ENCODE data around the gene LUZP1.

LUZP1 gene

DNA sequence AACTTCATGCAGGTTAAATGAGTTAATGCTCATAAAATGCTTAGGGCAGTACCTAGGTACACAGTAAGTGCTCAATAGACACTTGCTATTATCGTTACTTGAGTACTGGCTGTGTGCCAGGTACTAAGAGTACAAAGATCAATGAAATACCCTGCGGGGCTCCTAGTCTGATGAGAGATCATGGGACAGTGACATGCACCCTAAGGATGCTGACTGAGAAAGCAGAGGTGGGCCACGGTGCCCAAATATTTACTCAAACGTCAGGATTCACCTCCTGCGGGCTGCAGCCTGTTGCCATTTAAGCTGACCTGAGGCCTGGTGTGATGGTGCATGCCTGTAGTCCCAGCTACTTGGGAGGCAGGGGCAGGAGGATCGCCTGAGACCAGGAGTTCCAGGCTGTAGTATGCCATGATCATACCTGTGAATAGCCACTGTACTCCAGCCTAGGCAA, 19.8 kb upstream of the LUZP1 start:
- DNase-seq (ENCODE audit: low read depth) = no peak

- no peak for DNase-seq (ENCODE audit: low read depth)
Measured at GRCh38 chr1:23187637-23188036, 19.0 kb upstream of the LUZP1 start.

DNA sequence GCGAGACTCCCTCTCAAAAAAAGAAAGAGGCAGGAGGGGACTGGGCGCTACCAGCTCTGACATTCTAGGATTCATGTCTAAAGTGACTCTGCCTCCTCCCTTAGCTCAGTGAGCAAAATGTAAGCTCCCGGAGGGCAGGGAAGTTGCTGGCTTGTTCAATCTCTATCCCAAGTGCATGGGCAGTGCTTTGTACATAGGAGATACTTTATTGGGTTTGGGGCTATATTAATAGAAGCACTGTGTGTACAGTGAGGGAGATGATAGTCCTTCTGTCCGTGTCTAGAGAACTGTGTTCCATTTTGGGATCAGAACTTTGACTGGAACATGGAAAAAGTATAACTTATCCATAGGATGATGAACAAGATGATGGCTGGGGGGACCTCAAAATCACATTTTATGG, 16.7 kb upstream of the LUZP1 start:
- no peak for DNase-seq (ENCODE audit: low read depth)

DNA sequence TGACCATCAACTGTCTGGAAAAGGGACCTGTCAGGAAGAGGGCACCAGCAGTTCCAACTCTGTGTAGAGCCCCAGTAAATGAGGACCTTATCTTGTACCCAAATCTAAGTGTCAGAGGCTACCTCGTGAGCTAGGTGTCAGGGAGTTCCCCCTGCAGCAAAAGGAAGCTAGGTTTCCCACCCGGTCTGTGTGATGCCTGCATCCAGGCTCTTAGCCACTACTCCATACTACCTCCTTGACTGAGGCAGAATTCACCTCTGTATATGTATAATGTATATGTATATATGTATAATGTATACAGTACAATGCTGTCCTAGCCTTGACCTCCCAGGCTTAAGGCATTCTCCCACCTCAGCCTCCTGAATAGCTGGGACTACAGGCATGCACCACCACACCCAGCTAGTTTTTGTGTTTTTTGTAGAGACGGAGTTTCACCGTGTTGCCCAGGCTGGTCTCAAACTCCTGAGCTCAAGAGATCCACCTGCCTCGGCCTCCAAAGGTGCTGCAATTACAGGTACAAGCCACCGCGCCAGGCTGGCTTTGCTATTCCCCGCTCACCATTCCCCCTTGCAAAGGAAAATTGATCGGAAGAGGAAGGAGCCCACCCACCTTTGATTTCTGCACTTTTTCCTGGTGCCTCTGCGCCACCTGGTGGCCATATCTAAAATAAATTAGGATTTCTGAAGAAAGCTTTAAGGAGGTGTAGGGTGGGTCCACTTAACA, 15.7 kb upstream of the LUZP1 start:
- DNase-seq (ENCODE audit: low read depth) = no peak

- DNase-seq (ENCODE audit: low read depth) = no peak
Measured at GRCh38 chr1:23179862-23180261, 11.2 kb upstream of the LUZP1 start.

GRCh38 chr1:23178950-23179349, 10.3 kb upstream of the LUZP1 start:
- DNase-seq (ENCODE audit: low read depth) = no peak

DNA sequence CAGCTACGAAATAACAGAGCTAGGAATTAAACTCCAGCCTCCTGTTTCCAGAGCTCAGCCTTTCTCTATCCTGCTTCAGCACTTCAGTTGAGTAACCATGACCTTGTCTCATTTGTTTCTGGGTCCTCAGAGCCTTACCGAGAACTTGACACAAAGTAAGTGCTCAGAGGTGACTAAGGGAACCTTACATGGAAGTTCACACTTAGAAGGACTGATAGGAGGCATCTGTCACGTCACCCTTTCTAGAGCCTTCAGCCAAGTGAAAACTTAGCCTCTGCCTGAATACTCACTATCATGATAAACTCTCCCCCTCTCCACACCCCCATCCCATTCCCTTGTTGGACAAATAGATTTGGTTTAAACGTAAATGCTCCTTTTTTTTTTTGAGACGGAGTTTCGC, 9.8 kb upstream of the LUZP1 start:
- no peak for DNase-seq (ENCODE audit: low read depth)

DNA sequence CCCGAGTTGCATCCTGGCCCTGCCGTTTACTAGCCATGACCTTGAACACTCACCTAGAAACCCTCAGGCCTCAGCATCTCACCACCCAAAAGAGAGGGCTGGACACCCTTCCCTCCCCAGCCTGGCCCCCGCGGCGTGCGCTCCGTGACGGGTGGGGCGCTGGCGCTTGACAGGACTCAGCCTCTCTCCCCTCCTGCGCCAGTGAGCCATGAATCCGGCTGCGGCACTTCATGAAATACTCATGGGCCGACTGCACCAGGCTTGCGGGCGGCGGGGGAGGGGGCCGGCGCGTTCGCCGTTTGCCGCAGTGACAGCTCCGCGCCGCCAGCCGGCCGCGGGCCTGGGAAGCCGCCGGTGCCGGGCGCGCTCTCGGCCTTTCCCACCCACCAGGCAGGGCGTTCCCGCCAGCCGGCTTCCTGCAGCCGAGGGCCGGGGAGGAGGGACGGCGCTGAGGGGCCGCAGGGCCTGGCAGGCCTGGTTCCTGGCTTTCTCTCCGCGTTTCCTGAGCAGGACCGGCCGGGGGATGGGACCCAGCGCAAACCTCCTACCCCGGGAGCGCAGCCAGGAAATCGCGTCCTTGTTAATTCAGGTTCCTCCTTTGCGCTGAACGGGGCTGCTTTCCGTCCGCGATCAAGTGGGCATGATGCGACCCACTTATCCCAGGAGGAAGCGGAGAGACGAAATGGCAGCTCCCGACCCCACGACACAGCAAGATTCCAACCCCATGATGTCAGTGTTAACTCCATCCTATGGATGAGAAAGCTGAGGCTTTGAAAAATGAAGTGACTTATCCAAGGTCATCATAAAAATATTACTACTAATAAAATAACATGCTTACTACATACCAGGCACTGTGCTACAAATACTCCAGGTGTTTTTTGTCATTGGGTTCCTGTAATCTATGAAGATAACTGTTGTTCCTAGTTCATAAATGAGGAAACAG, 9.1 kb upstream of the LUZP1 start:
- peak; percentile 36 for DNase-seq (ENCODE audit: low read depth)

DNA sequence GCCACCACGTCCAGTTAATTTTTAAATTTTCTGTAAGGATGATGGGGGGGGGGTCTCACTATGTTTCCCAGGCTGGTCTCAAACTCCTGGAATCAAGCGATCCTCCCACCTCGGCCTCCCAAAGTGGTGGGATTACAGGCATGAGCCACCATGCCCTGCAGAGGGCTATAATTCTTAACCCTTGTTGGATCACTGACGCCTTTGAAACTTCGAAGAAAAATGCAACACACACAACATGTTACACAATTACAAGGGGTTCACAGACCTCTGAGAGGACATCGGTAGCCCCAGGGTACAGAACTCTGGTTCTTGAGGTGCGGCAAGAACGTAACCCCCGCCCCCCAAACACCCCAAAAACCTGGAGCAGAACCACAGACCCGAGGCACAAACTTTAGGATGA, 8.4 kb upstream of the LUZP1 start:
- no peak for DNase-seq (ENCODE audit: low read depth)

- no peak for DNase-seq (ENCODE audit: low read depth)
Measured at GRCh38 chr1:23174426-23175110, 5.9 kb upstream of the LUZP1 start.

DNA sequence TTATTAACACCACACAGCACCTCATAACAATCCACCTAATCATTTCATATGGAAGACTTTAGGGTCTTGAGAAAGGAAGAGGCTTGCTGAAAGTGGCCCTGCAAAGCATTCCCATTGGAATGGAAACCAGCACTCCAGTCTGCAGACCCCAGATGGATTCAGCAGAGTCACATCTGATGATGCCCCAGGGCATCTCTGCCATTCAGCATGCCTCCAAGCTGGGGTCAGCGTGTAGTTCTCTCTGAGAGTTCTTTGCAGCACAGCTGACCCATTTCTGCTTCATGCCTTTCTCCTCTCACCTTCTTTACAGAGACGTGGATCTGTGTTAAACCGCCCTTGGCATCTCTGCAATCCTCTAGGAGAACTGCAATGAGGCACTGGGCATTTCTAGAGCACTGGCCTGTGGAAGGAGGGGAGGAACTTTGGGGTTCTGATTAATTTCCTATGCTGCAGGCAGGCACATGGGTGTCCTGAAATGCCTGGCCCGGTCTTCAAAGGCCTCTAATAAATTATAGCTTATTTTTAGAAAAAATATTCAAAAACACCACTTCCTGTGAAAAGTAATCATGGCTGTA, 2.6 kb upstream of the LUZP1 start:
- no peak for DNase-seq (ENCODE audit: low read depth)

- DNase-seq (ENCODE audit: low read depth) = no peak
Measured at GRCh38 chr1:23169727-23170335, 1.2 kb upstream of the LUZP1 start.

DNA sequence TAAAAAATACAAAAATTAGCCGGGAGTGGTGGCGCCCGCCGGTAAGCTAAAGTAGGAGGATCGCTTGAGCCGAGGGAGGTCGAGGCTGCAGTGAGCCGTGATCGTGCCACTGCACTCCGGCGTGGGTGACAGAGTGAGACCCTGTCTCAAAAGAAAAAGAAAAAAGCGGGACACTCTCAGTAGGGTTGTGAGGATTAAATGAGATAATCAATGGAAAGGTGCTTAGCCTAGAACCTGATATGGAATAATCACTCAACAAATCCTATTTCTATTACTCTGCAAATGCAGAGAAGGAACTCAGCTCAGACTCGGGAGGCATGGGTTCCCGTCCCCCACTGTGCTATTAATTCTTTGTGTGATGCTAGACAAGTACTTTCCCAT, 529 bp upstream of the LUZP1 start:
- no peak for DNase-seq (ENCODE audit: low read depth)

DNA sequence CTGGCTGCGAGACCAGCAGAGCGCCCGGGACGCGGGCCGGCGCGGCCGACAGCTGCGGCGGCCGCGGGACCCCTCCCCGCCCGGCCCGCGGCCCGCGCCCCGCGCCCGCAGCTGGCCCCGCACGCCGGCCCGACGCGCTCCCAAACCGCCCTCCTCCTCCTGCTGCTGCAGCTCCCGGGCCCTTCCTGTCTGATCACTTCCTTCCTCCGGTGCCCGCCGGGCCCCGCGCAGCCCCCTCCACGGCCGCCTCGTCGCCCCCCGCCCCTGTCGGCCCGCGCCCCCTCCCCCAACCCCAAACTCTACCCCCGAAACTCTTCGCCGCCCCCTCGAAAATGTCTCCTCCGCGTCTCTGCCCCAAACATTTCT, 594 bp downstream of the LUZP1 start:
- DNase-seq (ENCODE audit: low read depth) = peak; percentile 10

DNA sequence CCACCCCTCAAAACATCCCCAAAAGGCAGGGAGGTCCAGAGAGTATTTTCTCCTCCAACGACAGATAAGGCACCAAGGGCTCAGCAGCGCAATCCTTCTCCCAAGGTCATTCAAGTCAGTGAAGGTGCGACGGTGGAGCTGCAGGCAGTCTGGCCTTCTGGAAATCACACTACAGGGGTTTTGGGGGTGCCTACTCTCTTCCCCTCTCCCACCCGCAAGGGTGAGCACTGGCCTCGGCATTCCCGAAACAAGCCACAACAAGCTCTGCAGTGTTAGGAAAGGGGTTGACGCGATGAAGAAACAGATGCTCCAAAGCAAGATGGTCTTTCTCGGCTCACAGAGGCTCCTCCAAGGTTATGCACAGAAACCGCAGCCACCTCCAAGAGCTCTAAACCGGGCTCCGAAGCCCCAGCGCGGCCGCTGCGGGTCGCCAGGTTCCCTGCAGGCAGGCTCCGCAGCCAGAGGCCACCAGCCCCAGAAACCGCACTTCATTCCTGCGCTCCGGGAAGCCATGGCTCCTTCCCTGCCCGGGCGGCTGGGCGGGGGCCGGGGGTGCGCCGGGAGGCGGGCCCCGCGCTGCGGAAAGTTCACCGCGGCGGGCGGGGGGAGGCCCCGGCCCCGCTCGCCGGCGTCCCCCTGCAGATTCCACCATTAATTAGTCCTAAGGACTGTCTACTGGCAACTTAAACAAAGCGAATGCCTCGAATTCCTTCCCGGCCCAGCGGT, 1.1 kb downstream of the LUZP1 start:
- peak; percentile 25 for DNase-seq (ENCODE audit: low read depth)

- DNase-seq (ENCODE audit: low read depth) = no peak
Measured at GRCh38 chr1:23166854-23167253, 1.8 kb downstream of the LUZP1 start.

DNA sequence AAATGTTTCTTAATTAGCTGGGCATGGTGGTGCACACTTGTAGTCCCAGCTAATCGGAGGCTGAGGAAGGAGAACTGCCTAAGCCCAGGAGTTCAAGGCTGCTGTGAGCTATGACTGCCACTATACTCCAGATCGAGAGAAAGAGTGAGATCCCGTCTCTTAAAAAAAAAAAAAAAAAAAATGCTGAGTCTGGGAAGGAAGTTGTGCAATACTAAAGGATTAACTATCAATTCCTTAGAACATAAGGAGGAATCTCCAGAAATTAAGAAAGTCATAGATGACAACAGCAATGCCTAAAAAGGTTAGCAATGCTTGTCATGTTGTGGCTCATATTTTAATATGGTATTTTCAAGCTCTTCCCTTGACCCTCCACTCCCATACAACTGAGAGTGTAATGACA, 5.3 kb downstream of the LUZP1 start:
- no peak for DNase-seq (ENCODE audit: low read depth)

- no peak for DNase-seq (ENCODE audit: low read depth)
Measured at GRCh38 chr1:23159963-23160877, 8.4 kb downstream of the LUZP1 start.

- DNase-seq (ENCODE audit: low read depth) = no peak
Measured at GRCh38 chr1:23156940-23157339, 11.7 kb downstream of the LUZP1 start.

- DNase-seq (ENCODE audit: low read depth) = no peak
Measured at GRCh38 chr1:23152966-23153684, 15.5 kb downstream of the LUZP1 start.

Measured in activated T-helper 9 cell treated with anti-CD3 and anti-CD28 coated beads, Interleukin-2, amount 50 U/mL, for 16 hours (primary cell).